MCF 10A (cell line): ENCODE measurements around the gene B4GALT6. TPM values are rescaled to one million over a fixed set of nuclear protein-coding genes. Genes with fewer than 3 reads are reported as not detected.

Experiments
- BruUV-seq: library from RNA; stranded (reverse); fragments of 400-500 nt; replicated peaks from 2 replicates; lab custom pipeline; 2021; lab: Mats Ljungman, UMichigan
- CTCF ChIA-PET: fragments of 300-600 bp; sonication (Branson Sonifier 250); formaldehyde crosslinking; extraction: SDS; loops from one replicate; lab custom pipeline; 2021; ENCODE audit warnings: antibody characterized with exemption, inconsistent platforms; lab: Yijun Ruan, JAX
- POLR2A ChIA-PET: fragments of 300-600, 350-650 bp; sonication (Branson Sonifier 250); formaldehyde crosslinking; extraction: SDS; loops from one replicate; lab custom pipeline; 2020; ENCODE audit warnings: antibody characterized with exemption, inconsistent platforms; lab: Yijun Ruan, JAX
- DNase-seq: peaks from one replicate; pipeline ENCODE4 v3.0.0-alpha.2; 2018; ENCODE audit not compliant: unreplicated experiment
- H3K27ac Mint-ChIP-seq: one replicate; pipeline ENCODE4 v1.8.0; 2022; ENCODE audit warnings: mild to moderate bottlenecking, low read depth, mixed read lengths; ENCODE audit not compliant: unreplicated experiment
- H3K27me3 Mint-ChIP-seq: one replicate; pipeline ENCODE4 v1.8.0; 2022; ENCODE audit warnings: mixed read lengths; ENCODE audit not compliant: insufficient read depth, unreplicated experiment
- H3K36me3 Mint-ChIP-seq: one replicate; pipeline ENCODE4 v1.8.0; 2022; ENCODE audit warnings: mild to moderate bottlenecking, moderate library complexity, mixed read lengths; ENCODE audit not compliant: insufficient read depth, unreplicated experiment
- H3K4me1 Mint-ChIP-seq: one replicate; pipeline ENCODE4 v1.8.0; 2022; ENCODE audit warnings: mixed read lengths; ENCODE audit not compliant: insufficient read depth, unreplicated experiment
- H3K4me3 Mint-ChIP-seq: one replicate; pipeline ENCODE4 v1.8.0; 2022; ENCODE audit warnings: mild to moderate bottlenecking, moderate library complexity, mixed read lengths; ENCODE audit not compliant: unreplicated experiment
- H3K9me3 Mint-ChIP-seq: one replicate; pipeline ENCODE4 v1.8.0; 2022; ENCODE audit warnings: mixed read lengths; ENCODE audit not compliant: unreplicated experiment
- CTCF ChIP-seq: fragments of 200-600 bp; IDR thresholded peaks from one replicate; pipeline ENCODE4 v1.8.0; 2022; ENCODE audit warnings: antibody characterized with exemption, mild to moderate bottlenecking; ENCODE audit not compliant: unreplicated experiment
- intact Hi-C: fragments of 100-400 bp; cut with micrococcal nuclease; formaldehyde crosslinking; loops from 2 replicates; pipeline ENCODE4 v1.14.1; 2022
- total RNA-seq: library from RNA; stranded (reverse); gene quantifications from 2 replicates; pipeline ENCODE4 v1.2.3, GENCODE V29; 2022

Gene B4GALT6
- total RNA-seq, 1 experiment from 2014 or later = 6.0 TPM

- POLR2A ChIA-PET = interaction anchor here (0.5 kb wide), 1 partner anchor 433 kb away, joined by 4 read pairs; no protein-coding TSS in a partner anchor
- CTCF ChIA-PET = interaction anchor here (0.9 kb wide), 1 partner anchor 105 kb away, joined by 4 read pairs; no protein-coding TSS in a partner anchor
- no TSS peak for BruUV-seq
These were observed 67.2 kb downstream of the B4GALT6 start for GRCh38 chr18:31617031-31617717.

GRCh38 chr18:31616586-31616985 is 67.8 kb downstream of the B4GALT6 start:
- DNase-seq = no peak
- BruUV-seq = no TSS peak
- no peak overlapping the region for H3K27ac Mint-ChIP-seq

More at GRCh38 chr18:31617031-31617717, 67.2 kb downstream of the B4GALT6 start:
- Mint-ChIP-seq H3K27me3 (no peaks in the 10 kb centered on the region), H3K4me1 (peaks cover 14% of the 10 kb centered on the region), H3K27ac (no peak overlapping the region), H3K9me3 (no peaks in the 10 kb centered on the region), H3K36me3 (no peaks in the 10 kb centered on the region), H3K4me3 (no peak overlapping the region)
- DNase-seq = no peak
- intact Hi-C loops = no loop called here
- no peak for TF ChIP-seq CTCF

GRCh38 chr18:31614044-31614443 is 70.3 kb downstream of the B4GALT6 start:
- TF ChIP-seq CTCF = no peak
- Mint-ChIP-seq H3K27ac (no peak overlapping the region), H3K4me3 (no peak overlapping the region), H3K9me3 (no peaks in the 10 kb centered on the region), H3K4me1 (peaks cover 5% of the 10 kb centered on the region), H3K27me3 (no peaks in the 10 kb centered on the region), H3K36me3 (no peaks in the 10 kb centered on the region)
- ChIA-PET CTCF (interaction anchor here (0.6 kb wide), 1 partner anchor 410 kb away, joined by 3 read pairs; no protein-coding TSS in a partner anchor), POLR2A (interaction anchor here (0.6 kb wide), 1 partner anchor 573 kb away, joined by 3 read pairs; no protein-coding TSS in a partner anchor)
- BruUV-seq = no TSS peak
- no peak for DNase-seq
- intact Hi-C loops = no loop called here

More at GRCh38 chr18:31616586-31616985, 67.8 kb downstream of the B4GALT6 start:
- intact Hi-C loops = no loop called here
- Mint-ChIP-seq H3K9me3 (no peaks in the 10 kb centered on the region), H3K4me3 (no peak overlapping the region), H3K27me3 (no peaks in the 10 kb centered on the region), H3K4me1 (peaks cover 14% of the 10 kb centered on the region), H3K36me3 (no peaks in the 10 kb centered on the region)
- TF ChIP-seq CTCF = no peak
- ChIA-PET CTCF (interaction anchor here (0.9 kb wide), 1 partner anchor 106 kb away, joined by 4 read pairs; no protein-coding TSS in a partner anchor), POLR2A (interaction anchor here (0.5 kb wide), 1 partner anchor 433 kb away, joined by 4 read pairs; no protein-coding TSS in a partner anchor)

GRCh38 chr18:31612124-31612523 is 72.3 kb downstream of the B4GALT6 start:
- Mint-ChIP-seq H3K27me3 (no peaks in the 10 kb centered on the region), H3K4me3 (no peak overlapping the region), H3K9me3 (no peaks in the 10 kb centered on the region), H3K27ac (no peak overlapping the region), H3K4me1 (no peaks in the 10 kb centered on the region), H3K36me3 (no peaks in the 10 kb centered on the region)
- no peak for DNase-seq
- no peak for TF ChIP-seq CTCF
- intact Hi-C loops = no loop called here
- ChIA-PET CTCF (interaction anchor here (0.6 kb wide), 1 partner anchor 15 kb away, joined by 3 read pairs; no protein-coding TSS in a partner anchor), POLR2A (interaction anchor here (1.4 kb wide), 1 partner anchor 20 kb away, joined by 3 read pairs; the partner anchor contains the start of gene TTR)
- BruUV-seq = no TSS peak
